HG02852 (cell line): ENCODE results near the gene CHST8.

ENCODE experiments used
- ATAC-seq: cut with Tn5 transposase; IDR thresholded peaks from one replicate; pipeline ENCODE4 v1.9.1; 2021; ENCODE audit warnings: mild to moderate bottlenecking, moderate library complexity; ENCODE audit not compliant: unreplicated experiment

The CHST8 gene

GRCh38 chr19:33756177-33756576, 134.4 kb downstream of the CHST8 start:
- no peak for ATAC-seq

DNA sequence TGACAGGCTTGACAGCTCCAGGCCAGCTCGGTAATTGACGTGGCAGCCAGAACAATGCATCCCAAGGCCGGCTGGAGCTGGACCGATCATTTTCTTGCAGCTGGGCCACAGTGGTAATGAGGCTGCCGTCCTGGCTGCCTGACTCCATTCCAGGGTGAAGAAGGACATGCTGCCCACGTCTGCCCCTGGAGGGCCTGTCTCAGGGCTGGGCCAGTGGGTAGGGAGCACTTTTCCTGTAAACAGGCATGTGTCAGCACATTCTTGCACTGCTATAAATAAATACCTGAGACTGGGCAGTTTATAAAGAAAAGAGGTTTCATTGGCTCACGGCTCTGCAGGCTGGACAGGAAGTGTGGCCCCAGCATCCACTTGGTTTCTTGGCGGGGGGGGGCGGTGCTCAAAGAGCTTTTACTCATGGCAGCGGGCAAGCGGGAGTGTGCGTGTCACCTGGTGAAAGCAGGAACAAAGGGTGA, 136.8 kb downstream of the CHST8 start:
- no peak for ATAC-seq

GRCh38 chr19:33759356-33759755, 137.6 kb downstream of the CHST8 start:
- no peak for ATAC-seq

DNA sequence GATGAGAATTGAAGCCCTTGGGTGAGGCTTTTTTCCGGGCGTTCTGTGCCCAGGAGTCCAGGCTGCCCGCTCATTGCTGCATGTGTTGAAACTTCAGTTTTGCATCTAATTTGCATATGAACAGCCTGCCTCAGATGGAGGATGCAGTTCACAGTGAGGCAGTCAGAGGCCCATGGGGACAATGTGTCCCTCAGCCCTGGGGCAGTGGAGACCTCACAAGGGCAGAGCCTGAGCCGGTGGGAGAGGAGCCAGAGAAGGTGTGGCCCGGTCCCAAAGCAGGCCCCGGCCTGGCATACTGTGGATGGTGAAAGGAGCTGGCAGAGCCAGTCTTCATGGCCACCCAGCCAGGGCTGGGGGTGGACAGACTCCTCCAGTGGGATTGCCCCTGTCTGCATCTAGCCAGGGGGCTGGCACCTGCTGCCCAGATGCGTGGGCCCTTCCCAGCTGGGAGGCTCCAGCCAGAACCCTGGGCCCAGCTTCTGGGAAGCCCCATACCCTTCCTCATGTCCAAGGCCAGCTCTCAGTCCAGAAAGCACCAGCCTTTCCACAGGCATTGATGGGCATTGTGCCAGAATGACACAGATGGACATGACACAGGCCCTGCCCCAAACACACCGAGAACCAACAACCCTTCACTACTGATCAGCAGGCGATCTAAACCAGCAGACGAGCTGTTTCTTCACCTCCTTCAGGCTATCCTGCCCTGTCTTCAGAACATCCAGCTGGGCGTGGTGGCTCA, 142.0 kb downstream of the CHST8 start:
- ATAC-seq, result no peak

DNA sequence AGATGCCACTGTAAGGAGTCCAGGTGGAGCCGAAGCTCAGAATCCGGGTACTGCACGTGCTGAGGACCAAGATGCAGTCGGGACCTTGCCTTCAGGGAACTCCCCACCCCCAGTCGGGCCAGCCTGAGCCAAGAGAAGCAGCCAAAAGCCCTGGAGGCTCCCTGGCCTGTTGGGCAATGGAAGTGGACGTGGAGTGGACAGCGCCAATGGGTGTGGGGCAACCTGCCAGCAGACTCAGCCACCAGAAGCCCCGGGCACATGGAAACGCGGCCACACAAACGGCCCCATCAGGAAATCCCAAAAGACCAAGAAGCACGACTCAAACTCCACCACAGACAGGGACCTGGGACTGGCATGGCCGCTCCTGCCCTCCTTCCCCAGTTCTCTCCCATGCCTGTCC, 144.9 kb downstream of the CHST8 start:
- no peak for ATAC-seq

DNA sequence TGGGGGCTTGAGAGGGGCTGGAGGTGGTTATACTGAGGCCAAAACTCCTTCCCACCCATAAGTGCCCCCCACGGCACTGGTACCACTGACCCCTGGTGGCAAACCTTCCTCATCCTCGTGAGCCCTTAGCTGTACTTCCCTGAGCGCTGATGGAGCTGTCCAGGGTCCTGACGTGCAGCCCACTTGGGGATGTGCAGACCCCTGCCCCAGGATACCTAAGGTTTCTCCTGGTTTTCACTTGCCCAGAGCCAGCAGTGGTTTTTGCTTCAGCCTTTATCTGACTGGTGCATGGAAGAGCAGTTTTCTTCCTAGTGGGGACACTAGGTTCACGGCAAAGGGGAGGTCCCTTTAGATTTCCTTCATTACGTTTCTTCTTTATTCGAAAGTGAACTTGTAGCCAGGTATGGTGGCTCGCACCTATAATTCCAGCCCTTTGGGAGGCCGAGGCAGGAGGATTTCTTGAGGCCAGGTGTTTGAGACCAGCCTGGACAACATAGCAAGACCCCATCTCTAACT, 146.2 kb downstream of the CHST8 start:
- ATAC-seq, result no peak

- ATAC-seq, result no peak
Measured at GRCh38 chr19:33769208-33769607, 147.5 kb downstream of the CHST8 start.

GRCh38 chr19:33770107-33770506, 148.4 kb downstream of the CHST8 start:
- no peak for ATAC-seq

- ATAC-seq, result peak; percentile 61
Measured at GRCh38 chr19:33771384-33772101, 149.8 kb downstream of the CHST8 start.

- ATAC-seq, result no peak
Measured at GRCh38 chr19:33772102-33772857, 150.5 kb downstream of the CHST8 start.

DNA sequence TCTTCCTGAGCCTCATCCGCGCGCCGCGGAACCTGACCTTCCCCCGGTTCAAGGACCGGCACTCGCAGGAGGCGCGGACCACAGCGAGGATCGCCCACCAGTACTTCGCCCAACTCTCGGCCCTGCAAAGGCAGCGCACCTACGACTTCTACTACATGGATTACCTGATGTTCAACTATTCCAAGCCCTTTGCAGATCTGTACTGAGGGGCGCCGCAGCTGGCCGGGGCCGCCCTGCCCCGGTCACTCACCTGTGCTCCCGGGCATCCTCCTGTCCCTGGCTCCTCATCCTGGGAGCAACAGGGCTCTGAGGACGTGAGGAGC, 151.1 kb downstream of the CHST8 start:
- ATAC-seq, result no peak

DNA sequence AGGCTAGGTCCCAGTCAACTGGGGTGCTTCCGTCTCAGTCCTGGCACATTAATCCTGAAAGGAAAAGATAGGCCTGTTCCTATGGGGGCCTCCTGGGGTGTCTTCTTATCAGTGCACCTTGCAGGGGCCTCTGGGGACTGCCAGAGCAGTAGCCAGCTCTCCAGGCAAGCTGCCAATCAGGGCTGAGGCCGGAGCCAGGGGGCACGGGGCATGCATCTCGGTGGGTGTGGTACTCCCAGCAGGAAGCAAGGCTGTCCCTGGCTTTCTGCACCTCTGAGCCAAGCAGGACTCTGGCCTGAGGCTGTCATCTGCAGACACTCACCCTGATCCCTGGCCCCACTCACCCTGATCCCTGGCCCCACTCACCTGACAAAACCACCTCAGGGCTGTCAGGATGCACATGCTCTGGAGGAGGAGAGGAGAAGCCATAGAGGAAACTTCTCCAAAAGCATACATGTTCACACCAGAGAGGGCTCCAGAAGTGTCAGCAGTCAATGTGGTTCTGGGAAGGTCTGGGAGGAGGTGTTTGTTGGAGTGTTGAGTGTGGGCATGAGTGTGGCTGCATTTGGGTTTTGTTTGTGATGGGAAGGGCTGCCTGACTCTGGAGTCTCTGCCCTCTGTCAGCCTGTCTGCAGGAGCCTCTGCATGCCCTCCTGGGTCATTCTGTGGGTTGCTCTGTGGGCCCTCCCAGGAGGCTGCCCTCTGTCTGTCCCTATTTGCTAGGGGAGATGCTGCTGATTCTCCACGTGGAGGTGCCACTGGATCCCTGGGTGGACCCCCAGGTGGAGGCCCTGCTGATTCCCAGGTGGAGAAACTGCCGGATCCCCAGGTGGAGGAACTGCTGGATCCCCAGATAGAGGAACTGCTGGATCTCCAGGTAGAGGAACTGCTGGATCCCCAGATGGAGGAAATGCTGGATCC, 152.2 kb downstream of the CHST8 start:
- no peak for ATAC-seq

- ATAC-seq, result no peak
Measured at GRCh38 chr19:33774751-33775150, 153.0 kb downstream of the CHST8 start.

DNA sequence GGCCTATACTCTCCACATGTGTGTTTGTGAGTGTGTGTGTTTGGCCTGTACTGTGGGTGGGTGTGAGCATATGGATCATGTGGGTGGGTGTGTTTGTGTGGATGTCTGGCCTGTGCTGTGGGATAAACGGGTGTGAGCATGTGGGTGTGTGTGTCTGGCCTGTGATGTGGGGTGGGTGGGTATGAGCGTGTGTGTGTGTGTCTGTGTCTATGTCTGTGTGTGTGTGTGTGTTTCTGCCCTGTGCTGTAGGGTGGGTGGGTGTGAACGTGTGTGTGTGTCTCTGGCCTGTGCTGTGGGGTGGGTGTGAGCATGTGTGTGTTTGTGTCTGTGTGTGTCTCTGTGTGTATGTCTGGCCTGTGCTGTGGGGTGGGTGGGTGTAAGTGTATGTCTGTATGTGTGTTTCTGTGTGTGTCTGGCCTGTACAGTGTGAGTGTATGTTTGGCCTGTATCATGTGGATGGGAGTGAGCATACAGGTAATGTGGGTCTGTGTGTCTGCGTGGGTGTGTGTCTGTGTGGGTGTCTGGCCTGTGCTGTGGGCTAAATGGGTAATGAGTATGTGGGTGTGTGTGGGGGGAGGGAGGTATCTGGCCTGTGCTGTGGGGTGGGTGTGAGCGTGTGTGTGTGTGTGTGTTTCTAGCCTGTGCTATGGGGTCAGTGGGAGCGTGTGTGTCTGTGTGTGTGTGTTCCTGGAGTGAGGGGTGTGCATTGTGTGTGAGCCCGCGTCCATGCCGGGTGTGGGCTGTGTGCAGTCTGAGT, 154.2 kb downstream of the CHST8 start:
- ATAC-seq, result no peak

- no peak for ATAC-seq
Measured at GRCh38 chr19:33777351-33777750, 155.6 kb downstream of the CHST8 start.

DNA sequence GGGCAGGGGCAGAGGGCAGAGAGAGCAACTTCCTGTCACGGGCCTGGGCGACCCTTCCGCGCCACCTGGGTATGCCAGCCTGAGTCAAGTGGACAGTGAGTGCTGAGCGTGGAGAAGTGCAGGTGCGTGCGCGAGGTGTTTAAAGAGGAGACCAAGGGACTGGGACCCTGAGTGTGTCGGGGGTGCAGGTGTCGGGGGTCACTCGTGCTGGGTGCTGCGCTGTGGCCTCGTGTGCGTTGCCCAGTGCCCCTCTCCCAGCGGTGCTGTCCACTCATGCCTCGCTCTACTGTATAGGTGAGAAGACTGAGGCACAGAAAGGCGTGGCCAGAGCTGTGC, 156.0 kb downstream of the CHST8 start:
- no peak for ATAC-seq

GRCh38 chr19:33778089-33778791, 156.5 kb downstream of the CHST8 start:
- ATAC-seq, result peak; percentile 78

DNA sequence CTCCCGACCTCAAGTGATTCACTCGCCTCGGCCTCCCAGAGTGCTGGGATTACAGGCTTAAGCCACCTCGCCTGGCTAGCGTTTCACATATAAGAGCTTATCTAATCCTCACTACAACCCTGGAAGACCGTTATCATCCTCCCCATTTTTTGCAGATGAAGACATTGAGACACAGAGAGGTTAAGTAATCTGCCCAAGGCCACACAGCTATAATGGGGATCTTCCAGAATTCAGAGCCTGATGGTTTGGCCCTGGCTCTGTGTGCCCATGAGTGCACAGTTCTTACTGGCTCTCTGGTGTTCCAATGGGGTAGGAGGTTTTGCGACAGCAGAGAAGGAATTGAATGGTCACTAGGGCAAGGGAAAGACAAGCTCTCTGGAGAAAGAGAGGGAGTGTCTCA, 158.1 kb downstream of the CHST8 start:
- ATAC-seq, result no peak

DNA sequence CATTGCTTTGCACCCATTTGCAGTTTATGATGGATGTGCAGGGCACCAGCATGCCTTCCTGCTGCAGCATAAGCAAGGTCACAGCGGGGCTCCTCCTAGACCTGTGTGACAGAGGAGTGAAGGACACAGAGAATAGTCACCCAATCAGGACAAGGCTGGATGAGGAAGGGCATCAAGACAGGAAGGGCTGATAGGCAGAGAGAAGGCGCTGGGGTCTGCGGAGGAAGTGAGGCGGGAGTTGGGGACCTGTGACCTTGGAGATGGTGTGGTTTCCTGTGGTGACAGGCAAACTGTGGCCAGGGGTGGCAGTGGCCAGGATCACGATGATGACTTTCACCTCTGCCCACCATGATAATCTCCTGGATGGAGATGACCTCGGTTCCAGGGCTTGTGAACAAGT, 158.5 kb downstream of the CHST8 start:
- ATAC-seq, result no peak
